Brain microvascular endothelial cell (primary cell): ENCODE measurements around the gene GRIK4.
A peak's percentile ranks its signal among the peaks of the same experiment; 100 is the strongest.

Source experiments
- DNase-seq: peaks from one replicate; pipeline ENCODE4 v3.0.0-alpha.2; 2020
- H3K27ac ChIP-seq: fragments of 250-450 bp; sonication (Bioruptor Pico); 2 replicates; pipeline ENCODE4 v1.5.1; 2020; ENCODE audit warnings: mild to moderate bottlenecking, moderate library complexity
- H3K27me3 ChIP-seq: fragments of 250-450 bp; sonication (Bioruptor Pico); replicated peaks from 2 replicates; pipeline ENCODE4 v1.5.1; 2020; ENCODE audit warnings: mild to moderate bottlenecking
- H3K36me3 ChIP-seq: fragments of 250-450 bp; sonication (Bioruptor Pico); replicated peaks from 2 replicates; pipeline ENCODE4 v1.5.1; 2020; ENCODE audit warnings: mild to moderate bottlenecking
- H3K4me3 ChIP-seq: 2 replicates; pipeline ENCODE4 v1.5.1; 2011; ENCODE audit warnings: low read depth, mild to moderate bottlenecking, control low read depth, low read length, moderate library complexity
- in situ Hi-C: cut with HindIII; loops from 2 replicates; pipeline ENCODE4 v1.10.0; 2017; ENCODE audit warnings: low sequenced_read_pairs, low pct_ligation_motif_present
- TF ChIP-seq, protein P1 (sequence below): IDR thresholded peaks from 2 replicates; pipeline ENCODE4 v1.5.1; 2011; ENCODE audit warnings: low read depth, mild to moderate bottlenecking, moderate library complexity, low read length, control low read depth, inconsistent platforms; ENCODE audit errors: missing control alignments

The GRIK4 gene

DNA sequence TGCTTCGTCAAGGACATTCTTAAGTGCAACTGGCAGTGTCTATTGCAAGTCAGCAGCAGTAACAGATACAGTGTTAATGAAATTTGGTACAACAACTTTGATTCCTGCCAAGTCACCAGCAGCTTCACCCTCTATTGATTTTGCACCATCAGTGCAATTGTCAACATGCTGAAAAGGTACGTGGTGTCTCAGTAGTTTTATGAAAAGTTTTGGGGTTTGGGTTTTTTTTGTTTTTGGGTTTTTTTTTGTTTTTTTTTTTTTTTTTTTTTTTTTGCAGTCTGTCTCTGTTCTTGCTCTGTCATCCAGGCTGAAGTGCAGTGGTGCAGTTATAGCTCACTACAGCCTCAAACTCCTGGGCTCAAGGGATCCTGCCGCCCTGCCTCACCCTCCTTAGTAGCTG lies 19.1 kb upstream of the GRIK4 start:
- Histone ChIP-seq H3K36me3 (peaks cover 5% of the 10 kb centered on the region), H3K27me3 (no peaks in the 10 kb centered on the region), H3K27ac (no peak overlapping the region), H3K4me3 (no peak overlapping the region)
- no peak for DNase-seq
- TF ChIP-seq, protein P1, sequence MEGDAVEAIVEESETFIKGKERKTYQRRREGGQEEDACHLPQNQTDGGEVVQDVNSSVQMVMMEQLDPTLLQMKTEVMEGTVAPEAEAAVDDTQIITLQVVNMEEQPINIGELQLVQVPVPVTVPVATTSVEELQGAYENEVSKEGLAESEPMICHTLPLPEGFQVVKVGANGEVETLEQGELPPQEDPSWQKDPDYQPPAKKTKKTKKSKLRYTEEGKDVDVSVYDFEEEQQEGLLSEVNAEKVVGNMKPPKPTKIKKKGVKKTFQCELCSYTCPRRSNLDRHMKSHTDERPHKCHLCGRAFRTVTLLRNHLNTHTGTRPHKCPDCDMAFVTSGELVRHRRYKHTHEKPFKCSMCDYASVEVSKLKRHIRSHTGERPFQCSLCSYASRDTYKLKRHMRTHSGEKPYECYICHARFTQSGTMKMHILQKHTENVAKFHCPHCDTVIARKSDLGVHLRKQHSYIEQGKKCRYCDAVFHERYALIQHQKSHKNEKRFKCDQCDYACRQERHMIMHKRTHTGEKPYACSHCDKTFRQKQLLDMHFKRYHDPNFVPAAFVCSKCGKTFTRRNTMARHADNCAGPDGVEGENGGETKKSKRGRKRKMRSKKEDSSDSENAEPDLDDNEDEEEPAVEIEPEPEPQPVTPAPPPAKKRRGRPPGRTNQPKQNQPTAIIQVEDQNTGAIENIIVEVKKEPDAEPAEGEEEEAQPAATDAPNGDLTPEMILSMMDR = no peak
- in situ Hi-C loops = no loop called here

DNA sequence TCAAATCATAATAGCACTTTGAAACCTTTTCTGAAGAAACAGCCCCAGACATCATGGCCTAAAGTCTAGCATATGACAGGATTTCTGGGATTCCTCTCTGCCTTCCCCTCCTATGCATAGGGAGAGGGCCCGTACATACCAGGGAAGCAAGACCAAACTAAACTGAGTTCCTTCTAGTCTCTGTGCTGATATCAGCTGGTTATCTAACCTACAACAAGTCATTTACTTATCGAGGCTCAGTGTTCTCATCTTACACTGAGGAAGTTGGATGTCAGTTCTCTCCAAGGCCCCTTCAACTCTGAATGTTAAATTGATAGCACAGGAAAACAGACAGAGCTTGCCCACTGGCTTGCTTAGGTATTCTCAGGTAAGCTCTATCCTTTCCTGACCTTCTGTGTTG lies 17.0 kb upstream of the GRIK4 start:
- no peak for DNase-seq
- H3K36me3 ChIP-seq = peaks cover 3% of the 10 kb centered on the region
- in situ Hi-C loops = no loop called here
- no peaks in the 10 kb centered on the region for H3K27me3 ChIP-seq
- H3K4me3 ChIP-seq = no peak overlapping the region
- TF ChIP-seq, protein P1 = no peak
- no peak overlapping the region for H3K27ac ChIP-seq

DNA sequence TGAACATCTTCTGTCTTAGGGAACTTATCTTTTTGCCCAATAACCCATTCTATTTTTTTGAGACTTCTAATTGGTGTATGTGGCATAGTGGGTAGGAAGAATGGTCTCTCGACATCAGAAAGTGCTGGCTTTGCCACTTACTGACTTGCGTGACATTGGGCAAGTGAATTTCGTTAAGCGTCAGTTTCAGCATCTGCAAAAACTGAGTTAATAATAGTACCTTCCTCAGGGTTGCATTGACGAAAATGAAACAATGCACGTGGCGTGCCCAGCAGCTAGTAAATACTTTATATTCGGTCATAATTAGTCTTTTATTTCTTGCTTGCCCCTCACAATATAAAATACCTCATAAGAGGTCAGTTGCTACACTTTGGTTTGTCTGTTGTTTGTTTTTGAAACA lies 12.5 kb upstream of the GRIK4 start:
- H3K36me3 ChIP-seq = peaks cover 3% of the 10 kb centered on the region
- TF ChIP-seq, protein P1 = no peak
- no peaks in the 10 kb centered on the region for H3K27me3 ChIP-seq
- H3K4me3 ChIP-seq = no peak overlapping the region
- DNase-seq = no peak
- in situ Hi-C loops = no loop called here
- no peak overlapping the region for H3K27ac ChIP-seq

DNA sequence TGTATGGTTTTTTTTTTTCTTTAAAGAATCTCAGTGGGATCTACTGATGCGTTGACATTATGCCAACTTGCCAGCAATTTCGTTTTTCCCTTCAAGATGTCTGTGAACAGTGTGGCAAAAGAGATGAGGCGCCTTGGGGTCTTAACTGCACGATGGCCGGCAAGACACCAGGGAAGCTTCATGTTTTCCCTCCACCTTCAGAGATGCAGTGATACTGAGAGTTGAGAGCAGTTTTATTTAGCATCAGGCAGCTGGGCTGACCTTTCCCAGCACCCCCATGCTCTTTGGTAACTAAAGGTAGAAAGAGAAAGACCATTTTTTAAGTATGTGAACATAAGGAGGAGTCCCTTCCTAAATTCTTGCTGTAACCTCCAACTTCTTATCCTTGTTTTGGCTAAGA lies 11.7 kb upstream of the GRIK4 start:
- H3K36me3 ChIP-seq = peaks cover 3% of the 10 kb centered on the region
- in situ Hi-C loops = loop anchor here (25.0 kb wide), 1 partner anchor 187 kb away; no protein-coding TSS in a partner anchor
- H3K27me3 ChIP-seq = no peaks in the 10 kb centered on the region
- no peak for DNase-seq
- no peak overlapping the region for H3K27ac ChIP-seq
- TF ChIP-seq, protein P1 = no peak
- H3K4me3 ChIP-seq = no peak overlapping the region

DNA sequence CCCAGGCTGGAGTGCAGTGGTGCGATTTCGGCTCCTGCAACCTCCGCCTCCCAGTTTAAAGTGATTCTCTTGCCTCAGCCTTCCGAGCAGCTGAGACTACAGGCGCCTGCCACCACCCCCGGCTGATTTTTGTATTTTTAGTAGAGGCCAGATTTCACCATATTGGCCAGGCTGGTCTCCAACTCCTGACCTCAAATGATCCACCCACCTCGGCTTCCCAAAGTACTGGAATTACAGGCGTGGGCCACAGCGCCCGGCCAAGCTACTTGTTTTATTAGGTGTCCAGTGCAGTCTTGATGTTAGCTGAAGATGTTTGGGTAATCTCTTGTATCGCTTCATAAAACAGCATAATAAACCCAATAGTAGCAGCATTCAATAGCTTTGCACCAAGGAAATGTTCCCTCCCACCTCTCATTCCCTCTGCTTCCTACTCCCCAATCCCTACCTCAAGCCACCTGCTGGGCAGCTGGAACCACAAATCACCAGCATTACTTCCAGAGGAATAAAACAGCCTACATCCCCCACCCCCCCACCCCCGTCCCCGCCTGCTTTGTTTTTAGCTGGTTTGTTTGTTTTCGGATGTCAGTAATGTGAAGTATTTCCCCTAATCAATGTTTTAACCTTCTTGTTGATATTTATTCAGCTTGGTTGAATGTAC lies 11.0 kb upstream of the GRIK4 start:
- Histone ChIP-seq H3K27ac (no peak overlapping the region), H3K36me3 (peaks cover under 1% of the 10 kb centered on the region), H3K4me3 (no peak overlapping the region), H3K27me3 (no peaks in the 10 kb centered on the region)
- TF ChIP-seq, protein P1 = peak; percentile 10
- in situ Hi-C loops = loop anchor here (25.0 kb wide), 1 partner anchor 187 kb away; no protein-coding TSS in a partner anchor
- no peak for DNase-seq

DNA sequence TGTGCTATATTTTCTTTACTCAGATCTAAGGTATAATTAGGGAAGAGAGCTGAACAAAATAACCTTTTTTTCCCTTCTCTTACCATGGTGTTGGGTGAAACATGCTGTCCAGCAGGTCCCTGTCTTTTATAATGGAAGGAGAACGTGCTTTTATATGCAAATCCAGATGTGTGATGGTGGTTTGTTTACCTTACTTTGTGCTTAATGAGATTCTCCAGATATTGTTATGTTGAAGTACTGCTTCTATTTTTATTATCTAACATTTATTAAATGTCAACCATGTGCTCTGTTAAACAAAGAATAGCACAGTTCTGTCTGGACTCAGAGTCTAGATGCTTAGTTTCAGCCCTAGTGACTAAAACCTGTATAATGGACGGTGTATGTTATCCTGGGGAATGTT lies 10.1 kb upstream of the GRIK4 start:
- Histone ChIP-seq H3K27ac (no peak overlapping the region), H3K4me3 (no peak overlapping the region), H3K36me3 (no peaks in the 10 kb centered on the region), H3K27me3 (peaks cover under 1% of the 10 kb centered on the region)
- in situ Hi-C loops = loop anchor here (25.0 kb wide), 1 partner anchor 186 kb away; no protein-coding TSS in a partner anchor
- no peak for DNase-seq
- TF ChIP-seq, protein P1 = no peak
